ENCODE results near the gene TNS3. TPM values are rescaled to one million over a fixed set of nuclear protein-coding genes. Genes with fewer than 3 reads are reported as not detected.

The TNS3 gene
- total and polyA plus RNA-seq, 10 of the 15 experiments (the other 5 are each of a cell fraction or from before 2014, with no cell fraction given) = 0.27 to 2.7 (median 0.79) TPM

DNA sequence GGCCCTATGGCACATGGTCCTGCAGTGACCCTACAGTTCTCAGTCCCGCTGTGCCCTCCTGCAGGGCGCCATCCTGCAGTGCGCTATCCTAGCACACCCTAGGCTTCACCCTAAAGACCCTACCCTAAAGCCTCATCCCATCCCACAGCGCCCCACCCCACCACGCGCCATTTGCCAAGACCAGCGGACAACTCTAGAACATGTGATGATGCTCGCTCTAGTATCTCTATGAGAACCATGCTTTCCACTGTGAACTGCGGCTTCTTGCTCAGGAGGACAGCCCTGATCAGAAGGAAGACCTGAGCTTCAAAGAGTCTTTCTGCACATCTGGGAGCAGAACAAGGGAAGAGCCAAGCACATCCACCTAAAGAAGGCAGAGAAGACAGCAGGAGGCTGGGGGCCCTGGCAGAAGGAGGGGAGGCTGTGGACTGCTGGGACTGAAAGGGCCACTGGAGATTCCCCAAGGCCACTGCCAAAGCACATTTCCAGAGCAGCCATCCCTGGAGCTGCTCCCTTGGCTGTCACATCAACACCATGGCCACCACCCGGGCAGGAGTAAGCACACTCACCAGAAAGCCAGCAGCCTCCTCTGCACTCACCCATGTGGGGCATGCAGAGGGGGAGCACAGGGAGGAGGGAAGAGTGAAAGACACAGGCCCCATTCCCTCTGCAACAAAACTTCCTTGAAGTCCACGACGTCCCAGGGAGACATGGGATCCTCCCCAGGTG is 134.1 kb downstream of the TNS3 start:
- intact Hi-C loops (cut with micrococcal nuclease; ENCODE audit: unreplicated experiment) (no loop called here), in situ Hi-C loops (cut with MboI) (loop anchor here (5.0 kb wide), 1 partner anchor 375 kb away; no protein-coding TSS in a partner anchor)
- no peak overlapping the region for H3K9ac ChIP-seq (ENCODE audit: control insufficient read depth, insufficient read depth, low read length)
- no peaks in the 10 kb centered on the region for H3K9me3 ChIP-seq (replicated peaks; ENCODE audit: control insufficient read depth, insufficient read depth, low read length)
- ChIA-PET POLR2A (no interaction called here), RAD21 (ENCODE audit: unreplicated experiment) (no interaction called here), CTCF (interaction anchor here (1.1 kb wide), 1 partner anchor 371 kb away, joined by 4 read pairs; no protein-coding TSS in a partner anchor), SMC1A (ENCODE audit: uncharacterized antibody, unreplicated experiment) (interaction anchor here (0.7 kb wide), 1 partner anchor 105 kb away, joined by 3 read pairs; no protein-coding TSS in a partner anchor)
- no peak for ATAC-seq
- no peak for DNase-seq (ENCODE audit: low read depth, low spot score)
- no peaks in the 10 kb centered on the region; a peak in 1 of 4 replicates for H3K27me3 ChIP-seq (replicated peaks in 1 of 2; ENCODE audit: control insufficient read depth in 2 of 2, insufficient read depth in 2 of 2, low read length in 1 of 2)
- 61% methylated on average over 12 of the region's 12 CpGs for WGBS (ENCODE audit: insufficient coverage, insufficient replicate concordance, low lambda C conversion rate, missing lambda C conversion rate)
- no TSS peak for BruUV-seq (replicated peaks)
- H3K79me2 ChIP-seq (ENCODE audit: control insufficient read depth, insufficient read depth, low read length) = no peaks in the 10 kb centered on the region
- H3K4me3 ChIP-seq = no peak overlapping the region
- FAIRE-seq = no peak
- H3K27ac ChIP-seq (ENCODE audit: control insufficient read depth, insufficient read depth) = no peak overlapping the region
- no peak overlapping the region for H3K4me2 ChIP-seq (ENCODE audit: control insufficient read depth, insufficient read depth)
- H4K20me1 ChIP-seq (ENCODE audit: control insufficient read depth, insufficient read depth) = no peaks in the 10 kb centered on the region
- H3K36me3 ChIP-seq (ENCODE audit: control insufficient read depth in 2 of 2, insufficient read depth in 2 of 2, low read length in 1 of 2) = no peaks in the 10 kb centered on the region
- TF ChIP-seq IRF4 (IDR thresholded peaks at IDR 0.05; ENCODE audit: low read depth, low read length) = no peak
- TF ChIP-seq HCFC1 (IDR thresholded peaks at IDR 0.05; ENCODE audit: low read length) = no peak
- TF ChIP-seq, protein P1, sequence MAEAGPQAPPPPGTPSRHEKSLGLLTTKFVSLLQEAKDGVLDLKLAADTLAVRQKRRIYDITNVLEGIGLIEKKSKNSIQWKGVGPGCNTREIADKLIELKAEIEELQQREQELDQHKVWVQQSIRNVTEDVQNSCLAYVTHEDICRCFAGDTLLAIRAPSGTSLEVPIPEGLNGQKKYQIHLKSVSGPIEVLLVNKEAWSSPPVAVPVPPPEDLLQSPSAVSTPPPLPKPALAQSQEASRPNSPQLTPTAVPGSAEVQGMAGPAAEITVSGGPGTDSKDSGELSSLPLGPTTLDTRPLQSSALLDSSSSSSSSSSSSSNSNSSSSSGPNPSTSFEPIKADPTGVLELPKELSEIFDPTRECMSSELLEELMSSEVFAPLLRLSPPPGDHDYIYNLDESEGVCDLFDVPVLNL (IDR thresholded peaks at IDR 0.05; ENCODE audit: low read depth, low read length) = no peak
- TF ChIP-seq POLR2AphosphoS2 (IDR thresholded peaks at IDR 0.05; ENCODE audit: low read depth, low read length) = no peak
- TF ChIP-seq CBX5 (IDR thresholded peaks at IDR 0.05; ENCODE audit: low read depth) = no peak
- TF ChIP-seq SUZ12 (IDR thresholded peaks at IDR 0.05; ENCODE audit: unreplicated experiment) = no peak
- TF ChIP-seq, protein P2, sequence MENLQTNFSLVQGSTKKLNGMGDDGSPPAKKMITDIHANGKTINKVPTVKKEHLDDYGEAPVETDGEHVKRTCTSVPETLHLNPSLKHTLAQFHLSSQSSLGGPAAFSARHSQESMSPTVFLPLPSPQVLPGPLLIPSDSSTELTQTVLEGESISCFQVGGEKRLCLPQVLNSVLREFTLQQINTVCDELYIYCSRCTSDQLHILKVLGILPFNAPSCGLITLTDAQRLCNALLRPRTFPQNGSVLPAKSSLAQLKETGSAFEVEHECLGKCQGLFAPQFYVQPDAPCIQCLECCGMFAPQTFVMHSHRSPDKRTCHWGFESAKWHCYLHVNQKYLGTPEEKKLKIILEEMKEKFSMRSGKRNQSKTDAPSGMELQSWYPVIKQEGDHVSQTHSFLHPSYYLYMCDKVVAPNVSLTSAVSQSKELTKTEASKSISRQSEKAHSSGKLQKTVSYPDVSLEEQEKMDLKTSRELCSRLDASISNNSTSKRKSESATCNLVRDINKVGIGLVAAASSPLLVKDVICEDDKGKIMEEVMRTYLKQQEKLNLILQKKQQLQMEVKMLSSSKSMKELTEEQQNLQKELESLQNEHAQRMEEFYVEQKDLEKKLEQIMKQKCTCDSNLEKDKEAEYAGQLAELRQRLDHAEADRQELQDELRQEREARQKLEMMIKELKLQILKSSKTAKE (IDR thresholded peaks at IDR 0.05; ENCODE audit: low read depth, poor library complexity, severe bottlenecking) = no peak
- no peak for TF ChIP-seq EP300 (IDR thresholded peaks at IDR 0.05; ENCODE audit: borderline replicate concordance in 1 of 2, control insufficient read depth in 1 of 2, low read depth in 2 of 2, low read length in 2 of 2)
- TF ChIP-seq SIN3A (IDR thresholded peaks at IDR 0.05; ENCODE audit: low read depth, low read length) = no peak
- TF ChIP-seq, protein P3, sequence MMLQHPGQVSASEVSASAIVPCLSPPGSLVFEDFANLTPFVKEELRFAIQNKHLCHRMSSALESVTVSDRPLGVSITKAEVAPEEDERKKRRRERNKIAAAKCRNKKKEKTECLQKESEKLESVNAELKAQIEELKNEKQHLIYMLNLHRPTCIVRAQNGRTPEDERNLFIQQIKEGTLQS (IDR thresholded peaks at IDR 0.05; ENCODE audit: borderline replicate concordance, extremely low read depth, low read depth, low read length) = no peak
- TF ChIP-seq, protein P4, sequence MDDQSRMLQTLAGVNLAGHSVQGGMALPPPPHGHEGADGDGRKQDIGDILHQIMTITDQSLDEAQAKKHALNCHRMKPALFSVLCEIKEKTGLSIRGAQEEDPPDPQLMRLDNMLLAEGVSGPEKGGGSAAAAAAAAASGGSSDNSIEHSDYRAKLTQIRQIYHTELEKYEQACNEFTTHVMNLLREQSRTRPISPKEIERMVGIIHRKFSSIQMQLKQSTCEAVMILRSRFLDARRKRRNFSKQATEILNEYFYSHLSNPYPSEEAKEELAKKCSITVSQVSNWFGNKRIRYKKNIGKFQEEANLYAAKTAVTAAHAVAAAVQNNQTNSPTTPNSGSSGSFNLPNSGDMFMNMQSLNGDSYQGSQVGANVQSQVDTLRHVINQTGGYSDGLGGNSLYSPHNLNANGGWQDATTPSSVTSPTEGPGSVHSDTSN (IDR thresholded peaks at IDR 0.05; ENCODE audit: insufficient replicate concordance, low read depth, low read length) = no peak
- no peak for TF ChIP-seq MXI1 (IDR thresholded peaks at IDR 0.05; ENCODE audit: low read depth, low read length)
- TF ChIP-seq NR2C1 (IDR thresholded peaks at IDR 0.05) = no peak
- TF ChIP-seq YY1 (IDR thresholded peaks at IDR 0.05; ENCODE audit: low read depth, low read length) = no peak
- TF ChIP-seq ASH2L (IDR thresholded peaks at IDR 0.05; ENCODE audit: borderline replicate concordance, low read depth) = no peak
- TF ChIP-seq BACH1 (IDR thresholded peaks at IDR 0.05; ENCODE audit: borderline replicate concordance) = no peak
- TF ChIP-seq, protein P5, sequence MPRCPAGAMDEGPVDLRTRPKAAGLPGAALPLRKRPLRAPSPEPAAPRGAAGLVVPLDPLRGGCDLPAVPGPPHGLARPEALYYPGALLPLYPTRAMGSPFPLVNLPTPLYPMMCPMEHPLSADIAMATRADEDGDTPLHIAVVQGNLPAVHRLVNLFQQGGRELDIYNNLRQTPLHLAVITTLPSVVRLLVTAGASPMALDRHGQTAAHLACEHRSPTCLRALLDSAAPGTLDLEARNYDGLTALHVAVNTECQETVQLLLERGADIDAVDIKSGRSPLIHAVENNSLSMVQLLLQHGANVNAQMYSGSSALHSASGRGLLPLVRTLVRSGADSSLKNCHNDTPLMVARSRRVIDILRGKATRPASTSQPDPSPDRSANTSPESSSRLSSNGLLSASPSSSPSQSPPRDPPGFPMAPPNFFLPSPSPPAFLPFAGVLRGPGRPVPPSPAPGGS (IDR thresholded peaks at IDR 0.05; ENCODE audit: borderline replicate concordance, insufficient read depth, low read depth, low read length, poor library complexity, severe bottlenecking) = no peak
- no peak overlapping the region for H2AFZ ChIP-seq (ENCODE audit: control insufficient read depth, low read depth, low read length)
- H3K4me1 ChIP-seq (ENCODE audit: control insufficient read depth, insufficient read depth, low read length) = no peaks in the 10 kb centered on the region

Data from GM12878 (cell line).